A673 (cell line): ENCODE measurements around the gene PDE6A.

Source experiments
- CTCF ChIP-seq: fragments of 300-800, 200-600 bp; sonication (generic); conservative IDR thresholded peaks from 2 replicates; pipeline ENCODE4 v1.5.1; 2017; ENCODE audit warnings: low read depth, mild to moderate bottlenecking, antibody characterized with exemption, low read length, moderate library complexity, mixed read lengths
- EZH2 ChIP-seq: fragments of 200-600 bp; sonication (generic); IDR thresholded peaks from 2 replicates; pipeline ENCODE4 v1.6.1; 2017; ENCODE audit warnings: borderline replicate concordance, low read depth, mild to moderate bottlenecking, mixed read lengths, antibody characterized with exemption, low read length; ENCODE audit not compliant: poor library complexity, severe bottlenecking

GRCh38 chr5:149903404-149903803, 41.2 kb downstream of the PDE6A start:
- TF ChIP-seq CTCF: no peak
- TF ChIP-seq EZH2: no peak
